CD4-positive, alpha-beta memory T cell (primary cell): ENCODE measurements around the gene XRCC6. TPM values are rescaled to one million over a fixed set of nuclear protein-coding genes. Genes with fewer than 3 reads are reported as not detected.
A peak's percentile ranks its signal among the peaks of the same experiment; 100 is the strongest.
"Not testable (repeated sequence)": the region's sequence is repeated elsewhere in the genome, so short reads cannot be mapped to it uniquely, and the experiment has no call there.

ENCODE experiments used
- CTCF ChIA-PET: fragments of 350-600 bp; sonication (Branson Sonifier 250); formaldehyde crosslinking; loops from one replicate; lab custom pipeline; 2021; ENCODE audit warnings: inconsistent platforms; ENCODE audit not compliant: partially characterized antibody; lab: Charles Lee
- POLR2A ChIA-PET: fragments of 350-600 bp; sonication (Branson Sonifier 250); formaldehyde crosslinking; loops from one replicate; lab custom pipeline; 2021; ENCODE audit not compliant: partially characterized antibody; lab: Charles Lee
- DNase-seq, 5 donors: peaks; one replicate each; pipeline versions ENCODE4 v3.0.0 to v3.0.0-alpha.2; 2020 to 2022; ENCODE audit warnings: mixed read lengths in 1 of 5
- H3K27ac ChIP-seq: one replicate; pipeline ENCODE4 v1.7.0; 2013; ENCODE audit warnings: low read depth, low read length
- H3K27me3 ChIP-seq: 2 replicates; pipeline ENCODE4 v1.7.0; 2013; ENCODE audit warnings: mild to moderate bottlenecking, low read length, moderate library complexity; ENCODE audit not compliant: insufficient read depth
- H3K36me3 ChIP-seq: 2 replicates; pipeline ENCODE4 v1.7.0; 2013; ENCODE audit warnings: mild to moderate bottlenecking, low read length, moderate library complexity; ENCODE audit not compliant: insufficient read depth
- H3K4me1 ChIP-seq: 2 replicates; pipeline ENCODE4 v1.7.0; 2013; ENCODE audit warnings: mild to moderate bottlenecking, low read length, moderate library complexity; ENCODE audit not compliant: insufficient read depth
- H3K4me3 ChIP-seq, 2 donors: one replicate each; pipeline ENCODE4 v1.7.0; 2013; ENCODE audit warnings: low read length in 2 of 2, mild to moderate bottlenecking in 1 of 2
- H3K9me3 ChIP-seq, 2 donors: one replicate each; pipeline ENCODE4 v1.7.0; 2013; ENCODE audit warnings: low read length in 2 of 2, control low read depth in 1 of 2; ENCODE audit not compliant: control insufficient read depth in 1 of 2
- H3K27ac Mint-ChIP-seq, 7 donors: one replicate each; pipeline ENCODE4 v1.8.0; 2020 to 2021; ENCODE audit warnings: mixed read lengths in 7 of 7, mild to moderate bottlenecking in 6 of 7, inconsistent platforms in 3 of 7, moderate library complexity in 3 of 7
- H3K27me3 Mint-ChIP-seq, 2 donors: one replicate each; pipeline ENCODE4 v1.8.0; 2020 to 2021; ENCODE audit warnings: mixed read lengths in 2 of 2
- H3K36me3 Mint-ChIP-seq, 2 donors: one replicate each; pipeline ENCODE4 v1.8.0; 2020 to 2021; ENCODE audit warnings: mixed read lengths in 2 of 2, inconsistent platforms in 1 of 2, mild to moderate bottlenecking in 1 of 2
- H3K4me1 Mint-ChIP-seq, 4 donors: one replicate each; pipeline ENCODE4 v1.8.0; 2020 to 2021; ENCODE audit warnings: mixed read lengths in 4 of 4, mild to moderate bottlenecking in 1 of 4
- H3K4me3 Mint-ChIP-seq, 8 donors: one replicate each; pipeline ENCODE4 v1.8.0; 2020 to 2021; ENCODE audit warnings: mixed read lengths in 8 of 8, mild to moderate bottlenecking in 7 of 8, moderate library complexity in 6 of 8, inconsistent platforms in 3 of 8
- H3K9me3 Mint-ChIP-seq, 8 donors: one replicate each; pipeline ENCODE4 v1.8.0; 2020 to 2021; ENCODE audit warnings: mixed read lengths in 8 of 8, mild to moderate bottlenecking in 5 of 8, inconsistent platforms in 3 of 8, moderate library complexity in 1 of 8
- intact Hi-C: fragments of 100-400 bp; cut with micrococcal nuclease; formaldehyde crosslinking; loops from one replicate; pipeline ENCODE4 v1.15.1; 2023
- polyA plus RNA-seq, 2 donors: library from polyadenylated mRNA; unstranded; fragments of 300-500 nt; fragmentation: Illumina TruSeq; gene quantifications; one replicate each; pipeline ENCODE4 v1.2.3, GENCODE V29; 2021
- total RNA-seq, 2 experiments: library from RNA; stranded (reverse); gene quantifications; one replicate each; pipeline ENCODE4 v1.2.3, GENCODE V29; 2021

Gene XRCC6
- total and polyA plus RNA-seq, 4 experiments from 2014 or later = 174 to 593 (median 311) TPM

- Mint-ChIP-seq H3K36me3 (peaks cover 8 to 32% of the 10 kb centered on the region in 2 donors), H3K4me1 (peaks cover 7 to 30% (median 18%) of the 10 kb centered on the region in 4 donors), H3K27ac (no peak overlapping the region), H3K9me3 (no peaks in the 10 kb centered on the region), H3K4me3 (peak overlapping the region in 3 of 8 donors; percentile 1 to 60 (median 43)), H3K27me3 (no peaks in the 10 kb centered on the region)
- peaks cover 16% of the 10 kb centered on the region for H3K36me3 ChIP-seq
- H3K9me3 ChIP-seq = no peaks in the 10 kb centered on the region
- peaks cover 10% of the 10 kb centered on the region for H3K4me1 ChIP-seq
- H3K4me3 ChIP-seq = no peak overlapping the region
- ChIA-PET CTCF (interaction anchor here (1.1 kb wide), 1 partner anchor 34 kb away, joined by 3 read pairs; no protein-coding TSS in a partner anchor), POLR2A (no interaction called here)
- H3K27me3 ChIP-seq = no peaks in the 10 kb centered on the region
- intact Hi-C loops = loop anchor here (10.0 kb wide), 1 partner anchor 143 kb away; the partner anchor contains the start of gene TOB2
- no peak for DNase-seq
- H3K27ac ChIP-seq = no peak overlapping the region
Measured at GRCh38 chr22:41587347-41587723, 33.8 kb upstream of the XRCC6 start.

GRCh38 chr22:41589391-41590241 lies 31.5 kb upstream of the XRCC6 start, which contains the start of gene PMM1:
Gene PMM1 (minus strand): TSS chr22:41589840. CDS start chr22:41589805, 35 bp downstream.
- CTCF ChIA-PET = interaction anchor here (0.6 to 2.1 kb wide), 8 partner anchors 8 to 351 kb away, joined by 3 to 9 read pairs (median 4); partner anchors contain the start of genes DESI1, TEF and XRCC6
- Histone ChIP-seq H3K36me3 (peaks cover under 1% of the 10 kb centered on the region), H3K27ac (peak within 1 kb of the TSS; percentile 60), H3K4me3 (peak within 1 kb of the TSS; percentile 84 to 89), H3K9me3 (no peaks in the 10 kb centered on the region), H3K27me3 (no peaks in the 10 kb centered on the region), H3K4me1 (peaks cover 10% of the 10 kb centered on the region)
- peak; percentile 100 for DNase-seq
- H3K27ac Mint-ChIP-seq = peak within 1 kb of the TSS; percentile 38 to 94 (median 90)
- POLR2A ChIA-PET = interaction anchor here (0.9 to 4.8 kb wide), 20 partner anchors 9 to 638 kb away, joined by 3 to 74 read pairs (median 8); partner anchors contain the start of genes ACO2, CCDC134, DESI1 and PHF5A
- intact Hi-C loops = loop anchor here (1.0 to 10.0 kb wide), 5 partner anchors 32 to 208 kb away; partner anchors contain the start of genes DESI1, PHF5A, POLR3H and TEF
- H3K27me3 Mint-ChIP-seq = no peaks in the 10 kb centered on the region
- H3K4me3 Mint-ChIP-seq = peak within 1 kb of the TSS; percentile 92 to 97 (median 94)
- peaks cover 0 to 13% of the 10 kb centered on the region in 2 donors for H3K36me3 Mint-ChIP-seq
- H3K9me3 Mint-ChIP-seq = no peaks in the 10 kb centered on the region
- H3K4me1 Mint-ChIP-seq = peaks cover 5 to 27% (median 17%) of the 10 kb centered on the region in 4 donors

GRCh38 chr22:41593336-41593960 lies 27.6 kb upstream of the XRCC6 start:
- H3K36me3 ChIP-seq, H3K4me1 ChIP-seq, H3K4me3 ChIP-seq, H3K4me3 Mint-ChIP-seq, H3K27me3 ChIP-seq, intact Hi-C loops, POLR2A ChIA-PET, DNase-seq, H3K9me3 Mint-ChIP-seq, H3K9me3 ChIP-seq, H3K27me3 Mint-ChIP-seq, H3K36me3 Mint-ChIP-seq, H3K27ac Mint-ChIP-seq, H3K27ac ChIP-seq, CTCF ChIA-PET: not testable (repeated sequence)
- peaks cover 5 to 19% (median 12%) of the 10 kb centered on the region in 4 donors for H3K4me1 Mint-ChIP-seq

DNA sequence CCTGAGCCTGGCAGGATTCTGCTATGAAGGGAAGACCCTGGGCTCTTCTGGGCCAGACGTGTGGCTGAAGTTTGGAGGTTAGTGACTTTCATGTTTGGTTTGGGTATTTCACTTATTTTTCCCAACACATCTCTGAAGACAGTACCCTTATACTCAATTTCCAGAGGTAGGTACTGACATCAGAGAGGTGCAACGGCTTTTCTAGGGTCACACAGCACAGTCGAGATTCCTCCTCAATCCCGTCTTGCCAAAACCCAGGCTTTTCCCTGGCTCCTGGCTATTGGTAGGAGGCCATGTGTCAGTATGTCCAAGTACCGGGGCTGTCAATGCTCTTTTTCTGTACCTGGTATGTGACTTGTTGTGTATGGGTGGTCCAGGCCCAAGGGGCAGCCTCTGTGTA lies 25.4 kb upstream of the XRCC6 start:
- H3K36me3 ChIP-seq = peaks cover 3% of the 10 kb centered on the region
- no peak overlapping the region for H3K4me3 ChIP-seq
- no peaks in the 10 kb centered on the region for H3K4me1 ChIP-seq
- H3K27me3 ChIP-seq = no peaks in the 10 kb centered on the region
- Mint-ChIP-seq H3K4me1 (peaks cover 0 to 1% (median 0%) of the 10 kb centered on the region in 4 donors), H3K27me3 (no peaks in the 10 kb centered on the region), H3K36me3 (peaks cover 0 to 3% of the 10 kb centered on the region in 2 donors), H3K27ac (no peak overlapping the region), H3K4me3 (no peak overlapping the region), H3K9me3 (no peaks in the 10 kb centered on the region)
- intact Hi-C loops = loop anchor here (5.0 kb wide), 1 partner anchor 193 kb away; no protein-coding TSS in a partner anchor
- H3K27ac ChIP-seq = no peak overlapping the region
- CTCF ChIA-PET = no interaction called here
- DNase-seq = no peak
- H3K9me3 ChIP-seq = no peaks in the 10 kb centered on the region
- POLR2A ChIA-PET = no interaction called here

GRCh38 chr22:41596776-41597634 lies 24.1 kb upstream of the XRCC6 start:
- CTCF ChIA-PET = interaction anchor here (0.6 to 2.2 kb wide), 11 partner anchors 8 to 196 kb away, joined by 3 to 10 read pairs (median 3); partner anchors contain the start of genes PMM1 and POLR3H
- POLR2A ChIA-PET = interaction anchor here (1.2 to 1.9 kb wide), 4 partner anchors 15 to 53 kb away, joined by 3 to 5 read pairs (median 4); partner anchors contain the start of genes DESI1, POLR3H and XRCC6
- Mint-ChIP-seq H3K9me3 (no peaks in the 10 kb centered on the region), H3K36me3 (peaks cover 5 to 12% of the 10 kb centered on the region in 2 donors), H3K4me3 (no peak overlapping the region), H3K27ac (peak overlapping the region in 1 of 7 donors; percentile 37), H3K4me1 (no peaks in the 10 kb centered on the region), H3K27me3 (no peaks in the 10 kb centered on the region)
- Histone ChIP-seq H3K4me1 (no peaks in the 10 kb centered on the region), H3K4me3 (no peak overlapping the region), H3K27ac (no peak overlapping the region), H3K27me3 (no peaks in the 10 kb centered on the region), H3K9me3 (no peaks in the 10 kb centered on the region), H3K36me3 (peaks cover 3% of the 10 kb centered on the region)
- peak in 3 of 5 donors; percentile 14 to 31 (median 19) for DNase-seq
- intact Hi-C loops = loop anchor here (5.0 kb wide), 1 partner anchor 195 kb away; no protein-coding TSS in a partner anchor

DNA sequence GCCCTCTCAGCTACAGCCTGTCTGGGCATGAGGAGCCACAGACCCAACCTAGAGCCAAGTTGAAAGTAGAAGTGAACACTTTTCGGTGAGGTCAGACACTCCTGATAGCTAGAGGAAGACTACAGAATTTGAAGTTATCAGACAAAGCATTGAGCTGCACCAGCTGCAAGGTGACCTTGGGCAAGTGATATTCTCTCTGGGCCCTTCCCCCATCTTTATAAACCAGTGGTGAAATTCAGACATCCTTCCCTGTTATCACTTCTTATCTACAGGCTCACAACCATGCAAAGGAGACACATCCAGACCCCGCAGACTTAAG lies 23.5 kb upstream of the XRCC6 start:
- Histone ChIP-seq H3K27ac (no peak overlapping the region), H3K9me3 (no peaks in the 10 kb centered on the region), H3K36me3 (peaks cover 8% of the 10 kb centered on the region), H3K4me1 (peaks cover 4% of the 10 kb centered on the region), H3K4me3 (no peak overlapping the region), H3K27me3 (no peaks in the 10 kb centered on the region)
- Mint-ChIP-seq H3K27ac (no peak overlapping the region), H3K4me3 (no peak overlapping the region), H3K27me3 (no peaks in the 10 kb centered on the region), H3K9me3 (no peaks in the 10 kb centered on the region), H3K36me3 (peaks cover 9 to 16% of the 10 kb centered on the region in 2 donors), H3K4me1 (peaks cover 3 to 5% (median 4%) of the 10 kb centered on the region in 4 donors)
- intact Hi-C loops = loop anchor here (5.0 kb wide), 1 partner anchor 195 kb away; no protein-coding TSS in a partner anchor
- ChIA-PET CTCF (interaction anchor here (1.1 to 2.2 kb wide), 10 partner anchors 8 to 196 kb away, joined by 3 to 10 read pairs (median 3); partner anchors contain the start of genes PMM1 and POLR3H), POLR2A (interaction anchor here (1.2 to 1.9 kb wide), 5 partner anchors 8 to 53 kb away, joined by 3 to 7 read pairs (median 4); partner anchors contain the start of genes DESI1, PMM1, POLR3H and XRCC6)
- DNase-seq = no peak
